Measurements from ENCODE around the gene GLIS1.

The GLIS1 gene

DNA sequence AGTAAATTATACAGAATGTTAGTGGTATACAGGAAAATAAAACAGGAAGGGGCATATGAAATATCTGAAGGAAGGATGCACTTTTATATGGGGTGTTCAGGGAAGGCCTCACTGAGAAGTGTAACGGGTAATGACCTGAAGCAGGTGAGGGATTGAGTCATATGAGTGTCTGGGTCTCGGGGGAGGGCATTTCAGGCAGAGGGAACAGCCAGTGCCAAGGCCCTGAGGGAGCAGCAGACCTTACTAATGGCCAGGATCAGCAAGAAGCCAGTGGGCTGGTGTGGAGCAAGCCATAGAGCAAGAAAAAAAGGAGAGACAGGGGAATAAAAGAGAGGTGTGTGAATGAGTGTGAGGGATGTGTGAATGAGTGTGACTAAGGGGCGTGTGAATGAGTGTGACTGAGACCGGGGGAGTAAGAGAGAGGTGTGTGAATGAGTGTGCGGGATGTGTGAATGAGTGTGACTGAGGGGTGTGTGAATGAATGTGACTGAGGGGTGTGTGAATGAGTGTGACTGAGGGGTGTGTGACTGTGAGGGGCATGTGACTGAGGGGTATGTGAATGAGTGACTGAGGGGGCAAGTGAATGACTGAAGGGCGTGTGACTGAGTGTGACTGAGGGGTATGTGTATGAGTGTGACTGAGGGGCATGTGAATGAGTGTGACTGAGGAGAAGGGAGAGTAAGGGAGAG lies 107.2 kb downstream of the GLIS1 start:
- DNase-seq, result no peak

DNA sequence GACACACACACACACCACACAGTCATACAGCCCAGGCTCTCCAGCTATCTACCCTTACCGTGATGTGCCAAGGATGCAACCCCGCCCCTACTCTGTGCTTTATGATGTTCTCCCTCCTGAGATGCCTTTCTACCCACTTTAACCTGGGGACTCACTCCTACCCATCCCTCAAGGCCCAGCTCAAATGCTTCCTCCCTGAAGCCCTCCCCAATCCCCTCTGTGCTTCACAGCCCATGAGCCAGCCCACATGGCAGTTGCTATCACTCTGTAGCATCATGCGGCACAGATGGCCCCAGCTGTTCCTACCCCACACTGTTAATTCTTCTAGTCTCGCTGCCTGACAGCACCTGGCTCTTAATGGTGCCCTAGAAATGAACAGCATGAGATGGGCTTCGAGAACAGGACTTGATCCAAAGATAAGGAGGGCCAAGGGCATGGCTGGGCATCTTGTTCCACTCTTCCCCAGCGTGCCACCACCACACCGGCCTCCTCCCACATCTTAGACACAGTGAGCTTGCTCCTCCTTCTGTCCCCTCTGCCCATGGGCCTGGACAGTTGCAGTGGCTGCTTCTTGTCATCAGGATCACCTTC lies 109.8 kb downstream of the GLIS1 start:
- DNase-seq, result no peak

DNA sequence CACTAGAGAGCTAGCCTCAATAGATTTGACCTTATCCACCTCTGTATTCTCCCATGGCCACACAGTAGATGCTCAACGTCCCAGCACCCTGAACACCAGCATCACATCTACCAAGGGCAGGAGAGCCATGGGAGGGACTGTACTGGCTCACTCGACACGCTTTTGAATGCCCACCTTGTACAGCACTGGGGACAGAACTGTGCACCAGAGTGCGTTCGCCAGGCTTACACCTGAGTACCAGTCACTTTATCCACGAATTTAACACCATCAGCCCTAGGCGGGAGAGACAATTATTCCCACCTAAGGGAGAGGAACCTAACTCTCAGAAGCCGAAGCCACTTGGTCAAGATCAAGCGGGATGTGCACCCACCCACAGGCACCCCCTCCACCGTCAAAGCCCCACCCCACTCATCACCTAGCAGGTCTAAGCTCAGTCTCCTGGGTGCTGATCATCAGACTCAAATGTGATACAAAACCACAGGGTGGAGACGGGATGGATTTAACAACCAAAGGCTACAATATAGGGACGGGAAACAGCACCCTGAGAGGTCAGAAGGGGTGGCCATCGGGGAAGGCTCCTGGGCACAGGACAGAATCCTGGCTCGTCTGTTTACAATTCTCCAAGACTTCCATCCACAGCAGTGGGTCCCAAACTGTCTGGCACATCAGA lies 110.5 kb downstream of the GLIS1 start:
- DNase-seq, result no peak

DNA sequence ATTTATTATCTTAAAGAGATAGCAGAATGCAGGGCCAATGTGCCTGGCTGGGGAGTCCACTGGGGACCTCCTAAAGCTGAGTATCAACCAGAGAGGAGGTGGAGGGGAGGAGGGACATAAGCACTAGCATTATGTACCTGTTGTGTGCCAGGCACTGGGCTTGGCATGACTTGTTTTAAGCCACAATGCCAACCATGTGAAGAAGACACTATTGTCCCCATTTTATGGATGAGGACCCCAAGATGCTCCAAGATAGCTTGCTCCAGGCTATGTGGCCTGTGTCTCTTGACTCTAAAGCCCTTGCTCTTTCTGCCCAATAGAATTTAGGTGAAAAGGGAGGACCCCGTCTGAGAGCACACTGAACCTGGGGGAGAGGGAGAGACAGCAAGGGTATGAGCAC lies 111.3 kb downstream of the GLIS1 start:
- no peak for DNase-seq

DNA sequence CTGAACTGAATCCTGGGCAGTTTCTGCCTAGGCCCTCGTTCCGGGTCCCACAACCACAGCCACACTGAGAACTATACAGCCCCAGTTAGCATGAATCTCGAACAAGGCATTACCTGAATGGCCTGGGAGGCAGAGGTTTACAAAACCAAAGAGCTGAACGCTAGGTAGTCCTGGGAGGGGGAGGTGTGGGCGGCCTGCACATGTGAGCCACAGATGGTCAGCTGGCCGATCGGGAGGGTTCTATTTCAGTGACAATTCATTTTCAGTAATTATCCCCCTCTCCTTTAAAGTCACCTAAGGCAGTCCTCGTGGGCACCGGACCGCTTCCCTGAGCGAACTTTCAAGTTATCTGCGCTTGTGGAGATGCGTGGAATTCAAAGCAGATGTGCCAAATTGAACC lies 111.9 kb downstream of the GLIS1 start:
- DNase-seq, result no peak

DNA sequence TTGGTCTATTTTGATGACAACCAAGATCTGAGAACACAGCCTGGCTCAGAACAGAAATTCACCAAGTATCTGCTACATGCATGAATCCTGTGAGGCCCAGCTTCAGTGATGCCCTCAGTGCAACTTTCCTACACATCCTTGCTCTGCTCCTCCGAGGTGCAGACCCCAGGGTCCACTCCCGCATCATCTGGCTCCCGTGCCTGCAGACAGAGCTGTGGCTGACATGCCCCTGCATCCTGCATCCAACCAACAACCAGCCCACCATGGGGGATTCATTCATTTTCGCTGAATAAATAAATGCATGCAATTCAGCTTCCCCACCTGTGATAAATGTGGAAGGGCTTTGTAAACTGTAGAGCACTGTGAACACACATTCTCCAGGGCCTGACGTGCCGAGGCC lies 112.3 kb downstream of the GLIS1 start:
- no peak for DNase-seq

DNA sequence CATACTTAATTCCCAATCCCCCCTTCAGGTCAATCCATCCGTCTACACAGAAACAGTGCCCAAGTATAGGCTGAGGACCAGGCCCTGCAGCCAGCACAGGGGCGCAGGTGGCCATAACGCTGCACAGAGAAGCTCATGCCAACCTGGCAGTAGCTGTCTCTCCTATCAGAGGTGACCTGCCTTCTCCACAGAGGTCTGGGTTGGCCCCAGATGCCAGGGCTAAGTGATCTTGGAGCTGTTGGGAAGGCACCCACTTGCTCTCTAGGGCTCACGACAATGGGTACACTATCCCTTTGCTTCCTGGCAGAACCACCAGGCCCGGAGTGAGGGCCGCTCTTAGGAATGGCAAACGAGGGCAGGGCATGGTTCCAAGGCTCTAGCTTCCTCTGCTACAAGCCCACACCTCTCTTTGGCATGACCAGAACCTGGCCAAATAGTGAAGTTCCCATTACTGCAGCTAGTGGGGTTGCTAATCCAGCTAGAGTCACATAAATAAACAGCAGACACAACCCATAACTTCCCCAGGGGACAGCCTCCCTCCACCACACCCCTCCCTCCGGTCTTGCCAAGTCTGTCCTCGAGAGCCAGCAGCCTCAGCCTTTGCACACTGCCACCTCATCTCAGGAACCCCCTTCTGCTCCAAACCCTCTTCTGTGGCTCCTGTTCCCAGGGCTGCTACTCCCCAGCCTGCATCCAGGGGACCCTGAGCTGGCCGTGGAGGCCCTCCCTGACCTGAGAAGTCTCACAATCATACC lies 113.0 kb downstream of the GLIS1 start:
- DNase-seq, result no peak

DNA sequence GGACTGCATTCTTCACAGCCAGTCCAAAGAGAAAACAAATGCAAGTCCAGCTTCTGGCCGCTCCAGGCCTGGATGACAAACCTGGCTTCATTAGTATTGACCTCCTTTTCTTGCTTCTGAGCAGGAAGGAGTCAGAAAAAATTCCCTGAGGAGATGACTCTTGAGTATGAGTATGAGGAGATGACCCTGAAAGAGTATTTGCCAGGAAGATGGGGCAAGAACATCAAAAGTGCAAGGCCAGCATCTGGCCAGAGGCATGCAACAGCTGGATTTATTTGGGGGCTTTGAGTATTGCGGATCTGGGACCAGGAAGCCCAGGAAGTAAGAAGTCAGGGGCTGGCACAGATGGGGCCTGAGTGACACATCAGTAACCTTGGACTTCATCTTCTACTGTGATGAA lies 113.9 kb downstream of the GLIS1 start:
- DNase-seq, result no peak

DNA sequence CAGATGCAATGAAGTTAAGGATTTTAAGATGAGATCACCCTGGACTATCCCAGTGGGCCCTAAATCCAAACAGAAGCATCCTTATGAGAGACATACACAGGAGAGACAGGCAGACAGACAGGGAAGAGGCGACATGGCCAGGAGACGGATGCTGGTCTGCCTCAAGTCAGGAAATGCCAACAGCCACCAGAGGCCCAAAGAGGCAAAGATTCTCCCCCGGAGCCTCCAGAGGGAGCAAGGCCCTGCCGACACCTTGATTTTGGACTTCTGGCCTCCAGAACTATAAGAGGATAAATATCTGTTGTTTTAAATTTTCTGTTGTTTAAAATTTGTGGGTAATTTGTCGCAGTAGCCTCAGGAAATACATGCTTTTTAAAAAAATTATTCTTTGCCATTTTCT lies 116.4 kb downstream of the GLIS1 start:
- DNase-seq, result no peak

DNA sequence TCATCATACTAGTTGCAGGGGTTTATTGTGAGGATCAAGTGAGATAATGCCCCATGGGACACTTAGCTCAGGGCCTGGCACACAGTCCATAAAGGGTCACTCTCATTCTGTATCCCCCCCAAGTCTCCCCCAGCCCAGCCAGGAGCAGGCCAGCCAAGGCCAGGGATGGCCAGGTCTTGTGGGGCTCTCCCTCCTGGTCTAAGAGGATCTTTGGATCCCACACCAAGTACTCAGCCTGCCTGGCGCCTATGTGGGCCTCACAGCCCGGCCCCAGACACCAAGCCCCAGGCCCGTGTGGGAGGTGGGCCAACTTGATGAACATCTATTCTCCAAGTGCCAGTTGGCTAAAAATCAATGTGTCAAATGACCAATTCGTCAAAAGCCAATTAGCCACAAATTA lies 117.8 kb downstream of the GLIS1 start:
- DNase-seq, result no peak

DNA sequence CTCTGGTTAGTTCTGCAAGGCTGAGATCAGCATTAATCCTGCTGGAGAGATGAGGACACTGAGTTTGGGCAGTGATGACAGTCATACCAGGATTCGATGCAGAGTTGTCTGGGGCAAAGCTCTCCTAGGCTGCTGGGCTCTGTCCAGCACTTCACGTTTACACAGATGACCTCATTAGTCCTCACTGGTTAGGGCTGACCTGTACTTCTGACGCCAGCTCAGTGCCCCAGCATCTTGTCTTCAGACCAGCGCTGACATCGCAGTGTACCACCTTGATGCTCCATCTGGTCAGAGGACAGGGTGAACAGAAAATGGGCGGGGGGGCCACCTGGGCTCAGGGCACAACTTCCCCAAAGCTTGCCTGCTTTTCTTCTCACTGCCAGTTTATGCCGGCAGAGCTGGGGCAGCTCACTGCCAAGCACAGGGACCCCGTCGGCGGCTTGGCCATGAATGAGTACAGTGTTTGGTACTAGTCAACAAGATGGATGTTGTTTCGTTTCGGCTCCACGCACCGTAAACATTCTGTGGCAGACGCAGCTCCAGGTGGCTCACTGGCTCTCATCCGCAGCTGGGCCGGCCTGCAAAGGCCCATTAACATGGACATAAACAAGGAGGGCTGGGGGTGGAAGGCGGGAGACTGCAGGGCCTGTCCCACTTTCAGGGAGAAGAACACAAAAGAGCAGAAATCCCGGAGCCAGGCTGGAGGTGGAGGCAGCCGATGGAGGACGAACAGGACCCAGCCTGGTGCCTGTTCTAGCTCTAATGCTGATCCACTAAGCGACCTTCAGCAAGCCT lies 118.7 kb downstream of the GLIS1 start:
- no peak for DNase-seq

DNA sequence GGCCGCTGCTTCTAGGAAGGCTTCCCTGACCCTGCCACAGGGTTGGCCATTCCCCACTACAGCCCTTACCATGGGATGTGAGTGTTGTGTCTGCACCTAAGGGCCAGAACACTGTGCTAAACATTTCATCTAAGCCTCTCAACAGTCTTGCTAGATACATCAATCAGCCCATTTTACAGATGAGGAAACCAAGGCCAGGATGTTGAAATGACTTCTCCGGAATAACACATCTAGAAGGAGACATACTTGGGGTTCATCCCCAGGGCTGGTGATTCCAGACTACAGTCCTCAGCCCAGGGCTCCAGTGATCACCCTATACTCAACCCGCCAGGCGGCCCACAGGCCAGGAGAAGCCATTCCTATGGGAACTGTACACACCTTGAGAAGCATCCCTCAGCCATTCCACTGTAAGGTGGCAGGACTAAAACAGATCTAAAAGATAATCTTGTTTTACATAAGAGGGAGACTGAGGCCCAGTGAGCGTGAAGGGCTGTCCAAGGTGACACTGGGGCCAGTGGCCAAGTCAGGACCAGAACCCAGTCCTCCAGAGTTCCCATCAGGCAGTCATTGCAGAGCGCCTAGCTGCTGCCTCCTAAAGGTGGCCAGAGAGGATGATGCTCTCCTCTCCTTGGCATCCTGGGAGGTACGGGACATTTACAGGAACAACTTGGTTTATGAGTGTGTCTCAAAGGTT lies 119.5 kb downstream of the GLIS1 start:
- no peak for DNase-seq

DNA sequence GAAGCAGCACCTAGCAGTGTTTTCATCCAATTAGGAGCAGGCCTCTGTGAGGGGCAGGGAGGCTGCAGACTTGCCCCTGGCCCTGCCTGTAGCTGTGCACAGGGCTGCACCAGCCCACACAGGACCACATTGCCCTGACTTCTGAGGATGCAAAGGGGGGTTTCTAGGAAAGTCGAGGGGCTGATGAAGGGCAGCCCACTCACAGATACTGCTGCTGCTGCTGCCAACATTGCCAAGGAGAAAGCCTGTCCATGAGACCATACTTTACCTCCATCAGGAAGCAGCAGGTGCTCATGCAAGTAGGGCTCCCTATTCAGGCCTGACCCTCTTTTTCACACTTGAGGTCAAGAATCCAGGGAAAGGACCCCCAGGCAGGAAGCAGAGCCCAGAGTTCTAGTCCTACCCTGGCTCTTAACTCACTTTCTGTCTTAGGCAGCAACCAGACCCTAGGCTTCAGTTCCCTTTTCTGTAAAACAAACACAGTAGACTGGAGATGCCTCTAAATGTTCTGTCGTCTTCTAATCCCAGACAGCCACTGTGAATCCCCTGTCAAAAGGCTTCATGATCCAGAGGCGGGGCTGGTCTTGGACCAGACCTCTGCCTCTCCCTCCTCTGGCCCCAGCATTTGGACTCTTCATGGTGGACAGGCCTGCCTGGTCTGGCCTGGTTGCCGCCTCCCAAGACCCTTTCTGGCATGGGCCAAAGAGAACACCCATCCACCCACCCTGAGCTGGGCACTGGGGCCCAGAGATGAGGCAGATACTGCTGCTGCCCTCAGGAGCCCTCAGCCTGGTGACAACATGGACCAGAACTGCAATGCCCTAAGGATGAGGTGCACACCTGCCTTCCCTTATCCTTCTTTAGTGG lies 120.2 kb downstream of the GLIS1 start:
- no peak for DNase-seq

DNA sequence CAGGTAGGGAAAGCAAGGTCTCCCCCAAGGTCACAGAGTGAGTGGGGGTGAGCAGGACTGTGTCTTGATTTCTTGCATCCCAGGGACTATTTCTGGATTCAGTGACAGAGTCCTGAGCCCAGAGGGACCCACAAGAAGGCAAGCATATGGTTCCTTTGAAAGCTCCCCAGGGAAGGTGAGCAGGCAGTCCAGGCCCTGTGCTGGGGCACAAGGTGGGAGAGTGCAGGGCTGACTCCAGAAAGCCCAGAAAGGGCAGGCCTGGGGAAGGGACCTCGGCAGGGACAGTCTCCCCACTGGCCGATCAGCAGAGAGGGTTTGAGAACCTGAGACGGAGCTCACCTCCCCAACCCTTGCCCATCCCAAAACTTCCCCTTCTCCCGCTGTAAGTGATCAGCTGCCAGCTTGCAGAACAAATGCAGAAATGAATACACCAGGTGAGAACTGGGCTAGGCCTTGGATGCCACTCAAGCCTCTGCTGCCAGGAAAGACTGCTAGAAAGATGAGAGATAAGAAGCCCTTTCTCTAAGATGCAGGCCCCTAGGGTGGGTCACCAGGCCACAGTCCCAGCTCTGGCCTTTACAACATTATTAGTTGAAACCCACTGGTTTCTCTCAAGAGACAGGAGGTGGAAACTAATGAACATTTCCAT lies 121.0 kb downstream of the GLIS1 start:
- DNase-seq, result no peak

DNA sequence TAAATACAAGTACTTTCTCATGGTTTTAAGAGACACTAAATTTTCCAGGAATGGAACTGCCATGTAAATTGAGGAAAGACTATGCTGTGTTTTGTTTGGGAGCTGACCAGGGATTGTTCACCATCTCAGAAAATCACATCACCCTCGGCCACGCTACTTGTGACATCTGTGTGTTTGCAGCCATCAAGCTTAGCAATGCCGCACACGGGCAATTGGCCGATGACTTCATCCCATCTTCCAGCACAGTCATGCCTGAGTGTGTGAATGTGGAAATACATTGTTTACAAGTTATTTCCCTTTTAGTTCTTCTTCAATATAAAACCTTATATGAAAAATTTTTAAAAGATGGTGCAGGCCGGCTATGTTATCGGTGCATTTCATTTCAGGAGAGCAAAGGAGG lies 121.6 kb downstream of the GLIS1 start:
- DNase-seq, result no peak

DNA sequence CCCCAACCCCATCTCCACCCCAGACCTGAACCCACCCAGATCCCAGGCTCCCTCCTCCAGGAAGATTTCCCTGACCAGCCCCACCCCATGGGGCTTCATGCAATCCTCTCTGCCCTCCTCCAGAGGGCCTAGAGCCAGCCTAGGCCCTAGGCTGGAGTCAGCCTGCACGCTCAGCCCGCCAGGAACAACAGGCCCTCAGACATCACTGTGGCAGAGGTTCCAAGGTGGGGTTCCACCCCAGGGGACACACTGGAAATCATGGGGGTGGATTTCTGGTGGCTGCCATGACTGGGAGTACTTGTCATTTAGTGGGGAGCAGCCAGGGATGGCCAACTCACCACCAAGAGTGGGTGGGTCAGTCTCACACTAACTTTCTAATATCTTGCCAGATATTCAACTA lies 122.0 kb downstream of the GLIS1 start:
- no peak for DNase-seq

DNA sequence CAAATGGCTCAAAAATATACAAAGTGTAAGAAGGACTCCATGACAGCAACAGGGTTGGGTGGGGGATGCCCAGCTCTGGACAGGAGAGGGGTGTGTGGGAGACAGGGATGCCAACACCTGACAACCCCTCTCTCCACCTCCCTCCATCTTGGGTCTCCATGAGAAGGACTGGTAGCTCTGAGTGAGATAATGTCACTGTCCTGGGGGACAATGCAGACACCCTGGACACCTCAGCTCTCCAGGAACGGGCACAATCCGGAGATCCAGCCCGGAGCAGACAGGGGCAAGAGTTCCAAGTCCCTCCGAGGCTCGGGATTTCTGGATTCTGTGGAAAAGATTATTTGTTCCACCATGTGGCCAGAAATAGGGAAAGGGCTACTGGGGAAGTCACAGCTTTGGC lies 122.5 kb downstream of the GLIS1 start:
- no peak for DNase-seq

DNA sequence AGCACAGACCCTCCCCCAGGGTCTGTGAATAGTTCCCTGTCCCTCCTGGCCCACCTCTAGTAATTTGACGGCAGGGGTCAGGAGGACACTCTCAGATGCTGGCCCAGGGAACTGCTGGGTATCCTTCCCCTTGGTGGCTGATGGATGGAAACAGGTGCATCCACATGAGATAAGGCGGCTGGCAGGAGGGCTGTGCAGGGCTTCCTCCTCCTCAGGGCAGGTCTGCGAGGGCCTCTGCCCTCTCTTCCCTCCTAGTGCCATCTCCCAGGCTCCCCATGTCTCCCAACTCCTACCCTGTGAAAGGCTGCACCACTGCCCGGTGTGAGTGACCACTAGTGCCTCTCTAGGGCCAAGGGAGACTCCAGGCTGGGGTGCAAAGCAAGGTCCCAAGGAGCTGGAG lies 123.9 kb downstream of the GLIS1 start:
- DNase-seq, result no peak

DNA sequence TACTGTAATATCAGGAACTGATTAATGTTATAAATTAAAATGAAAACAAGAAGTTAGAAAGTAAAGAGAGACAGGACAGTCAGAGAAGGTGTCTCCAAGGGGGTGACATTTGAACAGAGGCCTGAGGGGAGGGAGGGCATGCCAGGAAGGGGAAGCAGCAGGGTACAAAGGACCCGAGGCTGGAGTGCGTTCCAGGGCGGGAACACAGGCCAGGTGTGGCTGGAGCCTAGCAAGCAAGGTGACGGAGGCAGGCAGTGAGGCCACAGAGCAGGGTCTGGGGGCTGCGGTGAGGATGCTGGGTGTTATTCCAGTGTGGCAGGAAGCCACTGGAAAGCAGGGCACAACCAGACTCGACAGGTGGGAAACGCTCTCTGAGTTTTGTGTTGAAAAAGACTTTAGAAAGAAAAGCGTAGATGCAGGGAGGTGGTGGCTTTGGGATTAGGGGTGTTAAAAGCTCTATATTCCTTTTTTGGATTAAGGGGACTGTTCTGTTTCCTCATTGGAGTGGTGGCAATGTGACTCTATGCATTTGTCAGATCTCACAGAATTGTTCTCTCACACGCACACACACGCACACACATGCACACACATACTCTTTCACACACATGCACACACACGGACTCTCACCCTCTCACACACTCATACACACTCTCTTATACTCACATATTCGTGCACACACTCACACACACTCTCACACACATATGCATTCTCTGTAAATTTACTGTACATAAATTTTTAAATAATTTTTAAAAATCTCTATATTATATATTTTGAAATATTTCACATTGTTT lies 124.5 kb downstream of the GLIS1 start:
- no peak for DNase-seq

DNA sequence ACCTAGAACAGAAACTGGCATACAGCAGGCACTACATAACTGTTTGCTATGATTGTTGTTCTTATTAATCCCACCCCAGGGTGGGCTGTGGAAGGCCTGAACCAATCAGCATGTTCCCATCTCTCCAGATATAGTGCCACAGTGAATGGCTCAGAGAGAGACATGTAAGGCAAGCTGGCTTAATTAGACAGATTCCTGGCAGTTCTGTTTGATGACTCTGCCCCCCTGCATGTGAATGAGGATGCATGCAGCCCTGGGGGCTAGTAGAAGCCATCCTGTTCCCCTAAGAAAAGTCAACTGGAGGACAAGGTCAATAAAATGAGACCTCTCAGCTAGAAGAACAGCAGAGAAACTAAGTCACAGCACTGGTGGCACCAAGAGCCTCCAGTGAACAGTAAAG lies 130.3 kb downstream of the GLIS1 start:
- no peak for DNase-seq
